Brain pericyte (primary cell): Measurements from ENCODE around the gene TBCK.
"Not testable (repeated sequence)": the region's sequence is repeated elsewhere in the genome, so short reads cannot be mapped to it uniquely, and the experiment has no call there.

Experiments used
- DNase-seq: peaks from one replicate; pipeline ENCODE4 v3.0.0-alpha.2; 2012; ENCODE audit warnings: low read depth, low spot score

The TBCK gene

GRCh38 chr4:106231931-106232330 is 84.1 kb downstream of the TBCK start:
- DNase-seq = no peak

DNA sequence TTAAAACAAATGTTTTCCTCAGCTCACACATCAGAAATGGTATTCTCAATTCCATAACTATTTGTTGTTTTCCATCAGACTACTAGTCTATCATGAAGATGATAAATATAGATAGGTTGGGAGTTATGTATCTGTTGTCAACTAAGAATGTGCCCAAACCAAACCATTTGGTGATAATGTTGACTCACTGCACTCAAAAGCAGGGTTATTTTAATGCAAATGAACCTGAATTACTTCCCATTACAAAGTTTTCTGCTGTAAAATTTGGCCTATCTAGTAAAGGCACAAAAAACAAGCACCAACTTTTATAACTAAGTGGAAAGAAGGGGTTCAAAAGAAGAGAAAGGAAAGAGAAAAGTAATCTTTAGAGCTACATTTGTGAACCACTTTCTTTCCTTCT is 93.5 kb downstream of the TBCK start:
- no peak for DNase-seq

- not testable (repeated sequence) for DNase-seq
Observed at GRCh38 chr4:106213291-106213690, 102.7 kb downstream of the TBCK start.

DNA sequence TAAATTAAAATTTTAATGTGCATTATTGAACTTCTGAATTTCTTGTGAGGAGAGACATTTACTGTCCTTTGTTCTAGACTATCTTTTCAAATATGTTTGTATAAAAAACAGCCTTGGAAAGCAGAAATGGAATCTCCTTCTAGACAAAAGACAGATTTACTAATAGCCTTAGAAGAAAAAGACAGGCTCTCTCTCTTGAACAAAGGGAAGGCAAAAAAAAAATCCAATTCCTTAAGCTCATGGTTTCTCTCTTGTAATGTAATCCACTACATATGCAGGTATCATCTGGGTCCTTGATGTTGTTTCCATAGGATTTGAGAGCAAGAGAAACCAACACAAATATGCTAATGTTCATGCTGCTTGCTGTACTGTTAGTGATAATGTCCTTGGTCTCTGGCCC is 106.0 kb downstream of the TBCK start:
- DNase-seq = no peak

DNA sequence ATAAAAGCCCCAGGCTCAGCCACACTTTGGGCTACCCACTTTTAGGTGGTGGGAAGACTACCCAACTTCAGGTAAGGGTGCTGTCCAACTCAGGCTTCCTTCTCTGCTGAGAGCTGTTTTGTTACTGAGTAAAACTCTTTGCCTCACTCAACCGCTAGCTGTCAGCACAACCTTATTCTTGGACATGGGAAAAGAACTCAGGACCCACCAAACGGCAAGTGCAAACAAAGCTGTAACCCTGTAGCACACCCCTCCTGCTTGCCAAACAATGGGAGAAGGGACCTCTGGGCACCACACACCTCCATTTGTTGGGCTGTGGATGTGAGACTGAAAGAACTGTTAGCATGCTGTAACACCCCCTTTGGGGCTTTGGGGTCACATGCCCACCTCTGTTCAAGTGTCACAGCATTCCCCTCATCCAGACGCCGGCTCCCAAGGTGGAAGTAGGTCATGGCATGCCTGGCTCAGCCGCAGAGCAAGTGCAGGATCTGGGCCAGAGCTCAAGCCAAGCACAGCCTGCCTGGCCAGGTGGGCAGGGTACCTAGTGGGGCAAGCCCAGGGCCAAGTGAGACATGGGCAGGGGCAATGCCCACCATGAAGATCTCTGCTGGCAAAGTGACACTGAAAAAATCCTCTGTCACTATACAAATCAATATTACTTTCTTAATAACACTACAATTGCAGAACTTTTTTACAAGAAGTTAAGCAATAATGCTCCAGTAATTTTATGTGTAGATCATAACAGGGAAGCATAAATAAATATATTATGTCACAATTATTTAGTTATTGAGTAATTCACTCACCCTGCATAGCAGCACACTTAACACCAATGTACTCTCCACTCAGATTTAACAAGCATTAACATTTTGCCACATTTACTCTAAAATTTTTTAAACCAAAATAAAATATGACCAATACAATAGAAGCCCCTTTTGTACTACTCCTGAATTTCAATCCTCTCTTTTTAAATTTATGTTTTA is 107.2 kb downstream of the TBCK start:
- no peak for DNase-seq

DNA sequence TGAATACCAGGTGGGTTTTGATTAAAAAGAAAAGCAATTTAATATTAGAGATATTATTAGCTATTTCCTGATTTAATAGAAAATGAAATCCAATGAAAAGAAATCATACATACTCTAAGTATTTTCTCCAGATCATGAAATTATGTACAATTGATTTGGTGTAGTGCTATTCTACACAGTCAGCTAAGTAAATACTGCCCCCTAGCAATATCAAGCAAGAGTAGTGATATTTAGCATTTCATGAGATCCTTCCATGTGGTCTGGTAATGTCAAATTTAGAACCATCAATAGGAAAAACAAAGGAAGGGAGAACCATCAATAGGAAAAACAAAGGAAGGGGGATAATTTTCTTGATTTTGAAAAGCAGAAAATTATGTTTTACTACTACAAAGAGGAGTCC is 114.6 kb downstream of the TBCK start:
- no peak for DNase-seq

DNA sequence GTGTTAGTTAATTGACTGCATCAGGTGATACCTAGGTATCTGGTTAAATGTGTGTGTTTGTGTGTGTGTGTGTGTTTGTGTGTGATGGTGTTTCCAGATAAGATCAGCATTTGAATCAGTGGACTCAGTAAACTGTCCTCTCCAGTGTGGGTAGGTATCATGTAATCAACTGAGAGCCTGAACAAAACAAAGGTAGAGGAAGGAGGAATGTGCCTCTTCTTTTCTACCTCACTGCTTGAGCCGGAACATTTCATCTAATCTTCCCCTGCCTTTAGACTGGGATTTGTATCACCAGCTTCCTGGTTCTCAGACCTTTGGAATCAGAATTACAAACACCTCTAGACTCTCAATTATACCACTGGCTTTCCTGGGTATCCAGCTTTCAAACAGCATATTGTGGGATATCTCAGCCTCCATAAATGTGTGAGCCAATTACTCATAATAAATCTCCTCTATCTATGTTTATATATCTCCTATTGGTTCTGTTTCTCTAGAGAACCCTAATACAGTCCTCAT is 120.5 kb downstream of the TBCK start:
- no peak for DNase-seq

DNA sequence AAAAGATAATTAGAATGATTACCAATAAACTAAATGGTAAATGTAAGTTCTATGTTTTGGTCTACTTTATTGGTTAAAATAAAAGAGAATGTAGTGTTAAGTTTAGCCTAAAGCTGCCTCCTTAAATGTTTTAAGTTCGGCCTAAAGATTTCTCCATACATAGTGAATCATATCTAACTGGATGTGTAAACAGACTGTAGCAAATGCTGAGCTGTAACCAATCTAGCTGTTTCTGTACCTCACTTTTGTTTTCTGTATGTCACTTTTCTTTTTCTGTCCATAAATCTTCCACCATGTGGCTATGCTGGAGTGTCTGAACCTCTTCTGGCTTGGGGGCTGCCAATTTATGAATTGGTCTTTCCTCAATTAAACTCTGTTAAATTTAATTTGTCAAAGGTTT is 121.2 kb downstream of the TBCK start:
- no peak for DNase-seq

DNA sequence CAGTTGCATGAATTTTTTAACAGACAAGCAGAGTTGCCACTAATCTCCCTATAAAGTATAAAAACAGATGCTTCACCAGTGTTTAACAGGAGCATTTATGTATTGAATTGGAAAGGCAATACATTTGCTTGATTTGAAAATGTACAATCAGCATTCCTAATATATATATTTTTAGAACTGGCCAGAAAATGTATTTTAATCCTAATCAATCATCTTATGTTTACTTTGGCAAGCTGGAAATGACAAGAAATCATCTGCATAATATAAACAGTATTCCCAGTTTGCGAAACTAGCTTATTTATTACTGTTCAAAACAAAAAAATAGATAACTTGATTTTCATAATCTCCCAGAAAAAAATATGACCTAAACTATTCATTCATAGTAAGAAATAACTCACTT is 123.9 kb downstream of the TBCK start:
- no peak for DNase-seq

DNA sequence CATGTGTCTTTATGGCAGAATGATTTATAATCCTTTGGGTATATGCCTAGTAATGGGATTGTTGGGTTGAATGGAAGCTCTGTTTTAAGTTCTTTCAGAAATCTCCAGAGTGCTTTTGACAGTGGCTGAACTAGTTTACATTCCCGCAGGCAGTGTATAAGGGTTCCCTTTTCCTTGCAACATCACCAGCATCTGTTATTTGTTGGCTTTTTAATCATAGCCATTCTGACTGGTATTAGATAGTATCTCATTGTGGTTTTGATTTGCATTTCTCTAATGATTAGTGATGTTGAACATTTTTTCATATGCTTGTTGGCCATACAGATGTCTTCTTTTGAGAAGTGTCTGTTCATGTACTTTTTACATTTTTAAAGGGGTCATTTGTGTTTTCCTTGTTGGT is 129.8 kb downstream of the TBCK start:
- DNase-seq = no peak

- DNase-seq = no peak
Observed at GRCh38 chr4:106183551-106183950, 132.5 kb downstream of the TBCK start.

DNA sequence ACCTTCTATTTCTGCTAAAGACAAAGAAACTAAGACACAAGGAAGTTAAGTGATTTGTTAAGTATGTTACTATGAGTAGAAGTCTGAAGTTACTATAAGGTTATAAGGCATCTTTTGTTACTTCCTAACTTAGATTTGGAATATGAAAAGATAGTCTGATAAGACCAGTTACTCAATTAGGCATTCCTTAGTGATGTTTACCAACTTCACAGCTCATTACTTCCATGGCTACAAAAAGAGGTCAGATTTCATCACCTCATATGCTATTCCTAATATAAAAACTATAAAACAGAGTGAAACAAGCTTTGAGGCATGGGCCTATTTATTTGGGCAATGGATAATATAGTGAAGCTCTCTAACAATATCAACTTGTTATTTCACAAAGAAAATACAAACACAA is 143.1 kb downstream of the TBCK start:
- DNase-seq = no peak

- no peak for DNase-seq
Observed at GRCh38 chr4:106165351-106166010, 150.5 kb downstream of the TBCK start.

DNA sequence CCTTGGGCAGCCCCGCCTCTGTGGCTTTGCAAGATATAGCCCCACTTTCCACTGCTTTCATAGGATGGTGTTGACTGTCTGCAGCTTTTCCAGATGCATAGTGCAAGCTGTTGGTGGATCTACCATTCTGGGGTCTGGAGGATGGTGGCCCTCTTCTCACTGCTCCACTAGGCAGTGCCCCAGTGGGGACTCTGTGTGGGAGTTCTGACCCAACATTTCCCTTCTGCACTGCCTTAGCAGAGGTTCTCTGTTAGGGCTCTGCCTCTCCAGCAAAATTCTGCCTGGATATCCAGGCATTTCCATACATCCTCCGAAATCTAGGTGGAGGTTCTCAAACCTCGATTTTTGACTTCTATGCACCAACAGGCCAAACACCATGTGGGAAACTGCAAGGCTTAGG is 153.7 kb downstream of the TBCK start:
- no peak for DNase-seq

- no peak for DNase-seq
Observed at GRCh38 chr4:106160560-106160959, 155.4 kb downstream of the TBCK start.

DNA sequence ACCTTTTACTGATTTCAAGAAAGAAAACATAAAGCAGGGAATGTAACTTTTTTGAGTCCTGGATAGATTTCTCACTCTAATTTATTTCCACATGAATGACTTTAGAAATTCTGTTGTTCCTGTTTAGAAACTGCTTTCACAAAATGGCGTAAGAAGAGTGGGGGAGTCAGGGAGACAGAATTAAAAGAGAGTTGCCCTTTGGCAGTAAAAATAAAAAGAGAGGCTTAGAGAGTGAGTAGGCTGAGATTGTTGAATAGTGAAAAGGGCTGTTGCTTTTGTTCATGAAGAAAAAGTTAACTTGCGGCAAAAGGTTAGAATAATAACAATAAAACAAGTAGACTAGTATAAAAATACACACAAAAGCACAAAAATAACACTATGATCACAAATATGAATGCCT is 166.1 kb downstream of the TBCK start:
- DNase-seq = no peak

GRCh38 chr4:106149026-106149425 is 167.0 kb downstream of the TBCK start:
- no peak for DNase-seq

GRCh38 chr4:106142616-106143127 is 173.3 kb downstream of the TBCK start:
- DNase-seq = no peak

- no peak for DNase-seq
Observed at GRCh38 chr4:106140601-106141000, 175.4 kb downstream of the TBCK start.

DNA sequence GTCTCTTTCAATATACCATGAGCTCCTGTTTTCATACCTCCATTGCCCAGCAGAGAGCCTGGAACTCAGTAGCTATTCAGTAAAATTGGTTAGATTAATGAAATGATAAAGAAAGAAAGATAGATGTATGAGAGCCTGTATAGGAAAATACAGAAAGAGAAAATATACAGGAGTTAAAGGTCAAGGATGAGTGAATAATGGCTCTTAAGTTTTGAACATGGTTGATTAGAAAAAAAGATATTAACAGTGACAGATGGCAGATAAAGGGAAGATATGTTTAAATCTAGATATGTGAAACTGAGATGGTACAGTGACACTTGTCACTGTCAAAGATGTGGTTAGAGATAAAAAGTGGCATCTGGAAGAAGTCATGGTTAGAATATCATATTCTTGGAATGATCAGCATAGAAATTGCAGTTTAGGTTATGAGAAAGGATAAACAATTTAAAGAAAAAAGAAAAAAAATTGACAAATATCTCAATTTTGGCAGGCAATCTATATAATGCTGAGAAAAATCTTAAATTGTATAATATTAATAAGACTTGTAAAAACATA is 179.2 kb downstream of the TBCK start:
- DNase-seq = no peak

GRCh38 chr4:106132045-106132444 is 184.0 kb downstream of the TBCK start:
- DNase-seq = no peak

DNA sequence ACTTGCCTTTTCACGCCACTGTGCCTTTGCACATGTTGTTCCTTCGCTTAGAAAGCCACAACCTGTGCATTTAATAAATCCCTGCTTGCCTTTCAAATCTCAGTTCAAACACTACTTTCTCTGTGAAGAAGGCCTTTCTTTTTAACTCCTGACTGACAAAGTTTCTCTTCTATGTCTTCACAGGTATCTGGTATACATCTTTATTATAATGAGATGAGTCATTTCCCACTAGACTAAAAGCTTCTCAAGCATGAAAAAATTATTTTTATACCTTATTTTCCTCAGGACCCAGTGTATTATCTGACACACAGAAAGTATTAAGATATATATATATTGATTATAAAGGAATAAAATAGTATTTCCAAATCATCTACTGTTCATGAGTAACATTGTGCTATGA is 189.9 kb downstream of the TBCK start:
- no peak for DNase-seq
